SU-DHL-6 (cell line): Measurements from ENCODE around the gene ZMAT2.

Experiments
- CTCF ChIP-seq: fragments of 200-600 bp; sonication (generic); IDR thresholded peaks from one replicate; pipeline ENCODE4 v1.5.1; 2017; ENCODE audit warnings: antibody characterized with exemption, mild to moderate bottlenecking, low read length, moderate library complexity; ENCODE audit not compliant: insufficient read depth, poor library complexity, severe bottlenecking
- EZH2phosphoT487 ChIP-seq: fragments of 200-600 bp; sonication (generic), shearing (Covaris generic); conservative IDR thresholded peaks from 2 replicates; pipeline ENCODE4 v1.6.1; 2018; ENCODE audit warnings: mild to moderate bottlenecking, antibody characterized with exemption, low read length, moderate library complexity, mixed read lengths

GRCh38 chr5:140672455-140673186 is 27.6 kb upstream of the ZMAT2 start:
- no peak for TF ChIP-seq CTCF
- no peak for TF ChIP-seq EZH2phosphoT487
